Liver (tissue), 9 donors: ENCODE measurements around the gene PTMA. TPM values are rescaled to one million over a fixed set of nuclear protein-coding genes. Genes with fewer than 3 reads are reported as not detected.

Experiments
- DNase-seq: peaks from one replicate; pipeline ENCODE4 v3.0.0-alpha.2; 2017; ENCODE audit warnings: low spot score
- H3K27ac ChIP-seq, 2 donors: one replicate each; pipeline ENCODE4 v1.7.0; 2013; ENCODE audit warnings: inconsistent platforms in 2 of 2, low read length in 2 of 2, control low read depth in 1 of 2, low read depth in 1 of 2, mild to moderate bottlenecking in 1 of 2
- H3K27me3 ChIP-seq, 4 donors: one replicate each; pipeline versions ENCODE4 v1.6.1 to v1.7.0; 2013; ENCODE audit warnings: low read length in 3 of 4, inconsistent platforms in 1 of 4, mild to moderate bottlenecking in 1 of 4, moderate library complexity in 1 of 4; ENCODE audit not compliant: control insufficient read depth in 4 of 4, insufficient read depth in 4 of 4
- H3K36me3 ChIP-seq, 4 donors: one replicate each; pipeline versions ENCODE4 v1.6.1 to v1.7.0; 2013; ENCODE audit warnings: low read length in 3 of 4, mild to moderate bottlenecking in 3 of 4, low read depth in 1 of 4, moderate library complexity in 1 of 4; ENCODE audit not compliant: control insufficient read depth in 4 of 4, insufficient read depth in 3 of 4
- H3K4me1 ChIP-seq, 4 donors: one replicate each; pipeline versions ENCODE4 v1.6.1 to v1.7.0; 2013; ENCODE audit warnings: low read length in 3 of 4, mild to moderate bottlenecking in 3 of 4, moderate library complexity in 1 of 4; ENCODE audit not compliant: control insufficient read depth in 4 of 4, insufficient read depth in 4 of 4
- H3K4me3 ChIP-seq, 3 donors: one replicate each; pipeline versions ENCODE4 v1.6.1 to v1.7.0; 2013; ENCODE audit warnings: low read length in 3 of 3, control low read depth in 1 of 3, low read depth in 1 of 3, mild to moderate bottlenecking in 1 of 3
- H3K9ac ChIP-seq, 2 donors: one replicate each; pipeline ENCODE4 v1.7.0; 2013; ENCODE audit warnings: low read length in 2 of 2, mild to moderate bottlenecking in 2 of 2, moderate library complexity in 2 of 2, control low read depth in 1 of 2, low read depth in 1 of 2
- H3K9me3 ChIP-seq, 4 donors: one replicate each; pipeline versions ENCODE4 v1.6.1 to v1.7.0; 2013; ENCODE audit warnings: low read length in 3 of 4; ENCODE audit not compliant: control insufficient read depth in 4 of 4
- EGR1 ChIP-seq, 2 donors: IDR thresholded peaks; 2 replicates each; pipeline ENCODE4 v1.6.1; 2016 to 2018; ENCODE audit warnings: antibody characterized with exemption in 2 of 2, low read depth in 2 of 2
- FOXA1 ChIP-seq: IDR thresholded peaks from 2 replicates; pipeline ENCODE4 v1.6.1; 2016; ENCODE audit warnings: antibody characterized with exemption
- FOXA2 ChIP-seq: IDR thresholded peaks from 2 replicates; pipeline ENCODE4 v1.6.1; 2016; ENCODE audit warnings: antibody characterized with exemption
- GABPA ChIP-seq, 2 donors: IDR thresholded peaks in 1 of 2; conservative IDR thresholded peaks in 1 of 2; 2 replicates each; pipeline ENCODE4 v1.6.1; 2016; ENCODE audit warnings: antibody characterized with exemption in 2 of 2, mild to moderate bottlenecking in 1 of 2, moderate library complexity in 1 of 2
- HNF4A ChIP-seq, 2 donors: conservative IDR thresholded peaks; 2 replicates each; pipeline ENCODE4 v1.6.1; 2016; ENCODE audit warnings: antibody characterized with exemption in 2 of 2, mild to moderate bottlenecking in 2 of 2
- HNF4G ChIP-seq: IDR thresholded peaks from 2 replicates; pipeline ENCODE4 v1.6.1; 2016; ENCODE audit warnings: antibody characterized with exemption
- NR2F2 ChIP-seq: IDR thresholded peaks from 2 replicates; pipeline ENCODE4 v1.6.1; 2016; ENCODE audit warnings: antibody characterized with exemption
- RAD21 ChIP-seq, 2 donors: IDR thresholded peaks; 2 replicates each; pipeline ENCODE4 v1.6.1; 2016; ENCODE audit warnings: antibody characterized with exemption in 2 of 2, mild to moderate bottlenecking in 2 of 2
- RXRA ChIP-seq, 2 donors: IDR thresholded peaks; 2 replicates each; pipeline ENCODE4 v1.6.1; 2017 to 2018; ENCODE audit warnings: antibody characterized with exemption in 2 of 2, mild to moderate bottlenecking in 1 of 2
- SP1 ChIP-seq: IDR thresholded peaks from 2 replicates; pipeline ENCODE4 v1.6.1; 2018; ENCODE audit warnings: antibody characterized with exemption, mild to moderate bottlenecking
- TAF1 ChIP-seq: conservative IDR thresholded peaks from 2 replicates; pipeline ENCODE4 v1.6.1; 2016; ENCODE audit warnings: antibody characterized with exemption, mild to moderate bottlenecking
- YY1 ChIP-seq: IDR thresholded peaks from 2 replicates; pipeline ENCODE4 v1.6.1; 2016; ENCODE audit warnings: antibody characterized with exemption, mild to moderate bottlenecking
- WGBS: extraction: QIAGEN DNeasy Blood & Tissue Kit; methylation state at CpG from one replicate; pipeline ENCODE4 v1.1.7; 2013; 5-methylcytosine and 5-hydroxymethylcytosine counted together
- polyA plus RNA-seq, 2 donors: library from polyadenylated mRNA; stranded (reverse) in 1 of 2; unstranded in 1 of 2; fragments of 200-250 nt in 1 of 2; fragments of >200 nt in 1 of 2; fragmentation: Nextera tagmentation in 1 of 2; extraction: Ambion mirVana in 1 of 2; gene quantifications; one replicate each; pipeline versions ENCODE4 v1.2.1 to v1.2.3, GENCODE V29; 2013 to 2015
- total RNA-seq, 2 donors: library from RNA; depleted of rRNA; stranded (reverse); fragments of >200 nt; gene quantifications; one replicate each; pipeline ENCODE4 v1.2.3, GENCODE V29; 2014
- TF ChIP-seq, protein P1 (sequence below): IDR thresholded peaks from 2 replicates; pipeline ENCODE4 v1.6.1; 2016; ENCODE audit warnings: antibody characterized with exemption
- TF ChIP-seq, protein P2 (sequence below): IDR thresholded peaks from 2 replicates; pipeline ENCODE4 v1.6.1; 2016; ENCODE audit warnings: antibody characterized with exemption, mild to moderate bottlenecking
- TF ChIP-seq, protein P3 (sequence below): IDR thresholded peaks from 2 replicates; pipeline ENCODE4 v1.6.1; 2016; ENCODE audit warnings: antibody characterized with exemption
- TF ChIP-seq, protein P4 (sequence below): IDR thresholded peaks from 2 replicates; pipeline ENCODE4 v1.6.1; 2016; ENCODE audit warnings: antibody characterized with exemption
- TF ChIP-seq, protein P5 (sequence below): fragments of 150-350 bp; IDR thresholded peaks from 2 replicates; pipeline ENCODE4 v1.5.1; 2017; ENCODE audit warnings: improper control_type of control experiment, low read depth, low read length; ENCODE audit not compliant: missing input control
- donor health status: healthy.
- donor health status: healthy.
- donor health status: healthy.
- donor health status: healthy.
- donor health status: healthy.

PTMA gene
- total and polyA plus RNA-seq, 4 donors = 201 to 523 (median 366) TPM

DNA sequence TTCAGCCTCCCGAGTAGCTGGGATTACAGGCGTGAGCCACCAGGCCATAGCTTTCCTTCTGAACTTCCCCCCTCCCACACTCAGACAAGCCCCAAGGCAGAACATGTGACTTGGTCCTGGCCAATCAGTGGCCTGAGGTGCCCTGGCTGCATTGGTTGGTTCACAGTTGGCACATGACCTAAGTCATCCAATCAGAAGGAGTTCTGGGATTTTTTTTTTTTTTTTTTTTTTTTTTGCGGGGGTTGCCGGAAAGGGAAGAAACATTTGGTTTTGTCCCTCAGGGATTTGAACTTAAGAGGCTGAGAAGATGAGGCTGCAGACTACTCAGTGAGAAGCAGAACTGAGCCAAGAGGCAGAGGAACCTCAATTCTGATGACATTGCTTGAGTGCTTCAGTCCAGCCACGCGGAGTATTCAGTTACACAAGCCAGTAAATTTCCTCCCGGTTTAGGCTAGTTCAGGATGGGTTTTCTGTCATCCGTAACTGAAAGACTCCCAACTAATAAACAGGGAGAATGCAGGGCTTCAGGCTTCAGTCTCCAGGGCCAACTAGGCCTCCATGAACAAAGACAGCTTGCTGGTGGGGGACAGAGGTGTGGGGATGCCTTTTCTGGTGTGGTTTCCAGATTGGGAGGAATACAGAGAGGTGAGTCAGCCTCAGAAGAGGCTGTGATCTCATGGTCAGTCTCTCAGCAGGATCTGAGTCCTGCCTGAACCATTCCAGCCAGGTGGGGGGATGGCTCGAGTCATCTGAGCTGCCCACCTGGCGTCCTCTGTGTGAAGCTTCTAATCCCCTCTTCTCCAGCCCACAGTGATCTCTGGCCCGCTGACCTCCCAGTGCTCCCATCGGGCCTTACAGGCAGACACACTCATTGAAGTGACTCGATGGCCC, 9.2 kb downstream of the PTMA start:
- Histone ChIP-seq H3K4me3 (no peak overlapping the region), H3K9me3 (no peaks in the 10 kb centered on the region), H3K4me1 (peaks cover 0 to 15% (median 3%) of the 10 kb centered on the region in 4 donors), H3K27me3 (no peaks in the 10 kb centered on the region), H3K36me3 (peaks cover 0 to 3% (median under 1%) of the 10 kb centered on the region in 4 donors), H3K27ac (no peak overlapping the region), H3K9ac (no peak overlapping the region)
- no peak for DNase-seq
- TF ChIP-seq YY1 = no peak
- no peak for TF ChIP-seq EGR1 (IDR thresholded peaks at IDR 0.05; ENCODE audit: low read depth in 2 of 2)
- TF ChIP-seq, protein P1, sequence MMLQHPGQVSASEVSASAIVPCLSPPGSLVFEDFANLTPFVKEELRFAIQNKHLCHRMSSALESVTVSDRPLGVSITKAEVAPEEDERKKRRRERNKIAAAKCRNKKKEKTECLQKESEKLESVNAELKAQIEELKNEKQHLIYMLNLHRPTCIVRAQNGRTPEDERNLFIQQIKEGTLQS = no peak
- no peak for TF ChIP-seq SP1
- TF ChIP-seq, protein P2, sequence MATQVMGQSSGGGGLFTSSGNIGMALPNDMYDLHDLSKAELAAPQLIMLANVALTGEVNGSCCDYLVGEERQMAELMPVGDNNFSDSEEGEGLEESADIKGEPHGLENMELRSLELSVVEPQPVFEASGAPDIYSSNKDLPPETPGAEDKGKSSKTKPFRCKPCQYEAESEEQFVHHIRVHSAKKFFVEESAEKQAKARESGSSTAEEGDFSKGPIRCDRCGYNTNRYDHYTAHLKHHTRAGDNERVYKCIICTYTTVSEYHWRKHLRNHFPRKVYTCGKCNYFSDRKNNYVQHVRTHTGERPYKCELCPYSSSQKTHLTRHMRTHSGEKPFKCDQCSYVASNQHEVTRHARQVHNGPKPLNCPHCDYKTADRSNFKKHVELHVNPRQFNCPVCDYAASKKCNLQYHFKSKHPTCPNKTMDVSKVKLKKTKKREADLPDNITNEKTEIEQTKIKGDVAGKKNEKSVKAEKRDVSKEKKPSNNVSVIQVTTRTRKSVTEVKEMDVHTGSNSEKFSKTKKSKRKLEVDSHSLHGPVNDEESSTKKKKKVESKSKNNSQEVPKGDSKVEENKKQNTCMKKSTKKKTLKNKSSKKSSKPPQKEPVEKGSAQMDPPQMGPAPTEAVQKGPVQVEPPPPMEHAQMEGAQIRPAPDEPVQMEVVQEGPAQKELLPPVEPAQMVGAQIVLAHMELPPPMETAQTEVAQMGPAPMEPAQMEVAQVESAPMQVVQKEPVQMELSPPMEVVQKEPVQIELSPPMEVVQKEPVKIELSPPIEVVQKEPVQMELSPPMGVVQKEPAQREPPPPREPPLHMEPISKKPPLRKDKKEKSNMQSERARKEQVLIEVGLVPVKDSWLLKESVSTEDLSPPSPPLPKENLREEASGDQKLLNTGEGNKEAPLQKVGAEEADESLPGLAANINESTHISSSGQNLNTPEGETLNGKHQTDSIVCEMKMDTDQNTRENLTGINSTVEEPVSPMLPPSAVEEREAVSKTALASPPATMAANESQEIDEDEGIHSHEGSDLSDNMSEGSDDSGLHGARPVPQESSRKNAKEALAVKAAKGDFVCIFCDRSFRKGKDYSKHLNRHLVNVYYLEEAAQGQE = no peak
- TF ChIP-seq HNF4A (conservative IDR thresholded peaks at IDR 0.05) = no peak
- TF ChIP-seq, protein P3, sequence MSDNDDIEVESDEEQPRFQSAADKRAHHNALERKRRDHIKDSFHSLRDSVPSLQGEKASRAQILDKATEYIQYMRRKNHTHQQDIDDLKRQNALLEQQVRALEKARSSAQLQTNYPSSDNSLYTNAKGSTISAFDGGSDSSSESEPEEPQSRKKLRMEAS = no peak
- TF ChIP-seq HNF4G = no peak
- no peak for TF ChIP-seq FOXA1
- no peak for TF ChIP-seq GABPA (IDR thresholded peaks at IDR 0.05 in 1 of 2, conservative IDR thresholded peaks at IDR 0.05 in 1 of 2)
- TF ChIP-seq TAF1 = no peak
- TF ChIP-seq, protein P4, sequence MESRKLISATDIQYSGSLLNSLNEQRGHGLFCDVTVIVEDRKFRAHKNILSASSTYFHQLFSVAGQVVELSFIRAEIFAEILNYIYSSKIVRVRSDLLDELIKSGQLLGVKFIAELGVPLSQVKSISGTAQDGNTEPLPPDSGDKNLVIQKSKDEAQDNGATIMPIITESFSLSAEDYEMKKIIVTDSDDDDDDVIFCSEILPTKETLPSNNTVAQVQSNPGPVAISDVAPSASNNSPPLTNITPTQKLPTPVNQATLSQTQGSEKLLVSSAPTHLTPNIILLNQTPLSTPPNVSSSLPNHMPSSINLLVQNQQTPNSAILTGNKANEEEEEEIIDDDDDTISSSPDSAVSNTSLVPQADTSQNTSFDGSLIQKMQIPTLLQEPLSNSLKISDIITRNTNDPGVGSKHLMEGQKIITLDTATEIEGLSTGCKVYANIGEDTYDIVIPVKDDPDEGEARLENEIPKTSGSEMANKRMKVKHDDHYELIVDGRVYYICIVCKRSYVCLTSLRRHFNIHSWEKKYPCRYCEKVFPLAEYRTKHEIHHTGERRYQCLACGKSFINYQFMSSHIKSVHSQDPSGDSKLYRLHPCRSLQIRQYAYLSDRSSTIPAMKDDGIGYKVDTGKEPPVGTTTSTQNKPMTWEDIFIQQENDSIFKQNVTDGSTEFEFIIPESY = no peak
- no peak for TF ChIP-seq NR2F2
- no peak for TF ChIP-seq FOXA2
- TF ChIP-seq RXRA (IDR thresholded peaks at IDR 0.05) = no peak
- no peak for TF ChIP-seq RAD21 (IDR thresholded peaks at IDR 0.05)
- TF ChIP-seq, protein P5, sequence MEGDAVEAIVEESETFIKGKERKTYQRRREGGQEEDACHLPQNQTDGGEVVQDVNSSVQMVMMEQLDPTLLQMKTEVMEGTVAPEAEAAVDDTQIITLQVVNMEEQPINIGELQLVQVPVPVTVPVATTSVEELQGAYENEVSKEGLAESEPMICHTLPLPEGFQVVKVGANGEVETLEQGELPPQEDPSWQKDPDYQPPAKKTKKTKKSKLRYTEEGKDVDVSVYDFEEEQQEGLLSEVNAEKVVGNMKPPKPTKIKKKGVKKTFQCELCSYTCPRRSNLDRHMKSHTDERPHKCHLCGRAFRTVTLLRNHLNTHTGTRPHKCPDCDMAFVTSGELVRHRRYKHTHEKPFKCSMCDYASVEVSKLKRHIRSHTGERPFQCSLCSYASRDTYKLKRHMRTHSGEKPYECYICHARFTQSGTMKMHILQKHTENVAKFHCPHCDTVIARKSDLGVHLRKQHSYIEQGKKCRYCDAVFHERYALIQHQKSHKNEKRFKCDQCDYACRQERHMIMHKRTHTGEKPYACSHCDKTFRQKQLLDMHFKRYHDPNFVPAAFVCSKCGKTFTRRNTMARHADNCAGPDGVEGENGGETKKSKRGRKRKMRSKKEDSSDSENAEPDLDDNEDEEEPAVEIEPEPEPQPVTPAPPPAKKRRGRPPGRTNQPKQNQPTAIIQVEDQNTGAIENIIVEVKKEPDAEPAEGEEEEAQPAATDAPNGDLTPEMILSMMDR = no peak
- WGBS = 92% methylated on average over 13 of the region's 13 CpGs
